ENCODE measurements around the gene WWOX. TPM values are rescaled to one million over a fixed set of nuclear protein-coding genes. Genes with fewer than 3 reads are reported as not detected.

The WWOX gene
- total RNA-seq, 1 donor from 2014 or later: 34.9 TPM

DNA sequence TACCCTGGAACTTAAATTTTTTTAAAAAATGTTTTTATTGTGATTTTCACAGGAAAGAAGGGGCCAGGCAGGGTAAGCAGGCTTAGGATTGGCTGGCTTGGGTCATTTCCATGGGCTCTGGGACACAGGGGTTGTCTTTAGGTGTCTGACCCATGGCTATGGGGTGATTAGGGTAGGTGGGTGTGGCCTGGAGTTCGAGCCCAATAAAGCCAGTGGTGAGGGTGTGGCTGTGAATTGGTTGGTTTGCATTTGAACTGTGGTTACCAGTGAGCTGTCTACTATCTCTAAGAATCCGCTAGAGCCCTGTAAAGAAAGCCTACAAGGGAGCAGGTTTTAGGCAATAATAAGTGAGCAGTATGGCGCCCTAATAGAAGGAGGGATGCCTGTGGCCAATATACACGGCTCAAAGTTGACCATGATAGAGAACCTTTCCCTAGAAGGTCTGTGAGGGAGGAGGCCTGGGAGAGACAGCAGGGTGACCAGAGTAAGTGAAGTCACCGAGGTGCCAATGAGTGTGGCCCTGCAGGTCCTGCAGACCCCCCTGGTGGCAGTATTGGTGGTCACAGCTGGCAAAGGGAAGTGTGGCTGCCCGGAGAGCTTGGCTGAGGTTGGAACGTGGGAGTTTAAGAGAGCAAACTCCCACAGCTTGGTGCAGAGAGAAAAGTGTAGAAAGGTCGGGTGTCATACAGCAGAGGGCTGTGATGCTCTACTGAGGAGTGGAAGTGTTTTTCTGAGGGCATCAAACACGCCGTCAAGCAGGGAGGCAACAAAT is 454.0 kb downstream of the WWOX start:
- TF ChIP-seq, protein P1, sequence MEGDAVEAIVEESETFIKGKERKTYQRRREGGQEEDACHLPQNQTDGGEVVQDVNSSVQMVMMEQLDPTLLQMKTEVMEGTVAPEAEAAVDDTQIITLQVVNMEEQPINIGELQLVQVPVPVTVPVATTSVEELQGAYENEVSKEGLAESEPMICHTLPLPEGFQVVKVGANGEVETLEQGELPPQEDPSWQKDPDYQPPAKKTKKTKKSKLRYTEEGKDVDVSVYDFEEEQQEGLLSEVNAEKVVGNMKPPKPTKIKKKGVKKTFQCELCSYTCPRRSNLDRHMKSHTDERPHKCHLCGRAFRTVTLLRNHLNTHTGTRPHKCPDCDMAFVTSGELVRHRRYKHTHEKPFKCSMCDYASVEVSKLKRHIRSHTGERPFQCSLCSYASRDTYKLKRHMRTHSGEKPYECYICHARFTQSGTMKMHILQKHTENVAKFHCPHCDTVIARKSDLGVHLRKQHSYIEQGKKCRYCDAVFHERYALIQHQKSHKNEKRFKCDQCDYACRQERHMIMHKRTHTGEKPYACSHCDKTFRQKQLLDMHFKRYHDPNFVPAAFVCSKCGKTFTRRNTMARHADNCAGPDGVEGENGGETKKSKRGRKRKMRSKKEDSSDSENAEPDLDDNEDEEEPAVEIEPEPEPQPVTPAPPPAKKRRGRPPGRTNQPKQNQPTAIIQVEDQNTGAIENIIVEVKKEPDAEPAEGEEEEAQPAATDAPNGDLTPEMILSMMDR (IDR thresholded peaks at IDR 0.05; ENCODE audit: insufficient read depth, low read length, poor library complexity, severe bottlenecking): no peak
- Histone ChIP-seq H3K4me3 (ENCODE audit: low read depth, low read length) (no peak overlapping the region), H3K27me3 (ENCODE audit: control insufficient read depth, insufficient read depth, low read length) (no peaks in the 10 kb centered on the region), H3K36me3 (ENCODE audit: control insufficient read depth, insufficient read depth, low read length) (no peaks in the 10 kb centered on the region)
- DNase-seq (ENCODE audit: low read depth): no peak

DNA sequence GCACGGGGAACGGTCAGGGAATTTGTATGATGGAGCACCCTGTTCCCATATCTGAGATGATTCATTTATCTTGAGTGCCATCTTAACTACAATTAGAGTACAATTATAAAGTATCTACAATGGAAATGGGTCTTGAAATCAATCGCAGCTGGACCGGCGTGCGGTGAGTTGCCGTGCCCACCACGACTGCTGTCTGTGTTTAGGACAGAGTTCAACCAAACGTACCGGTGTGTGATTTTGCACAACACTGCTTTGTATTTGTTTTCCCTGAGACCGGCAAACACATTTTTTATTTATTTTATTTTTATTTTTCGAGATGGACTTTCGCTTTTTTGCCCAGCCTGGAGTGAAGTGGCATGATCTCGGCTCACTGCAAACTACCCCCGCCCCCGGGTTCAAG is 457.0 kb downstream of the WWOX start:
- no peak for DNase-seq (ENCODE audit: low read depth)
- H3K4me3 ChIP-seq (ENCODE audit: low read depth, low read length): no peak overlapping the region
- no peaks in the 10 kb centered on the region for H3K36me3 ChIP-seq (ENCODE audit: control insufficient read depth, insufficient read depth, low read length)
- H3K27me3 ChIP-seq (ENCODE audit: control insufficient read depth, insufficient read depth, low read length): no peaks in the 10 kb centered on the region
- TF ChIP-seq, protein P1 (IDR thresholded peaks at IDR 0.05; ENCODE audit: insufficient read depth, low read length, poor library complexity, severe bottlenecking): no peak

DNA sequence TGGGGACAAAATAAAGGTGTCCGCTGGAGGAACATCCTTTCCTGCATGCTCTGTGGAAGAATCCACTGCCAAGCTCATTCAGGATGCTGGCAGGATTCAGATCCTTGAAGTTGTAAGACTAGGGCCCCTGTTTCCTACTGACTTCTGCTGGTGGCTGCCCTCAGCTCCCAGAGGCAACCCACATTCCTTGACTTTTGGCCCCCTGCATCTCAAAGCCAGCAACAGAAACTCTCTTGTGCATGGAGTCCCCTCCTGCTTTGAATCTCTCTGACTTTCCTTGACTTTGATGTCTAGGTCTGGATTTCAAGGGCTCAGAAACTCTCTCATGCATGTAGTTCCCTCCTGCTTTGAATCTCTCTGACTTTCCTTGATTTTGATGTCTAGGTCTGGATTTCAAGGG is 461.5 kb downstream of the WWOX start:
- Histone ChIP-seq H3K27me3 (ENCODE audit: control insufficient read depth, insufficient read depth, low read length) (no peaks in the 10 kb centered on the region), H3K36me3 (ENCODE audit: control insufficient read depth, insufficient read depth, low read length) (no peaks in the 10 kb centered on the region), H3K4me3 (ENCODE audit: low read depth, low read length) (no peak overlapping the region)
- DNase-seq (ENCODE audit: low read depth): no peak
- TF ChIP-seq, protein P1 (IDR thresholded peaks at IDR 0.05; ENCODE audit: insufficient read depth, low read length, poor library complexity, severe bottlenecking): no peak

DNA sequence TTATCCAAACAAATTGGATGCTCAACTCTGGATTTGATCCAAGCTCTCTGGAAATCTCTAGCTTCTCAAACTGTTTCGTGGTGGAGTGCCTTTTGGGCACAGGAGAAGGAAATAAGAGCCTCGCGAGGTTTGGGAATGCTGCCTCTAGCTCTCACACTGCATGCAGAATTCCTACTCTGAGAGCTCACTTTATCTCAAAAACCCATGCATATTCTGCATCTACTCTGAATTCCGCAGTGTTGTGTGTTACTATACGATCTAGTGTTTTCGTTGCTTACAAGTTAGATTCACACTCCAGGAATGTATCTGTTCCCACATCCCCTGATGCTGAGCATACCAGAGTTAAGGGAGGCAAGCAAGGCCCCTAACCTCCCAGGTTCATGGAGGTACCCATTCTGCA is 462.7 kb downstream of the WWOX start:
- no peaks in the 10 kb centered on the region for H3K27me3 ChIP-seq (ENCODE audit: control insufficient read depth, insufficient read depth, low read length)
- no peaks in the 10 kb centered on the region for H3K36me3 ChIP-seq (ENCODE audit: control insufficient read depth, insufficient read depth, low read length)
- no peak for DNase-seq (ENCODE audit: low read depth)
- TF ChIP-seq, protein P1 (IDR thresholded peaks at IDR 0.05; ENCODE audit: insufficient read depth, low read length, poor library complexity, severe bottlenecking): no peak
- H3K4me3 ChIP-seq (ENCODE audit: low read depth, low read length): no peak overlapping the region

DNA sequence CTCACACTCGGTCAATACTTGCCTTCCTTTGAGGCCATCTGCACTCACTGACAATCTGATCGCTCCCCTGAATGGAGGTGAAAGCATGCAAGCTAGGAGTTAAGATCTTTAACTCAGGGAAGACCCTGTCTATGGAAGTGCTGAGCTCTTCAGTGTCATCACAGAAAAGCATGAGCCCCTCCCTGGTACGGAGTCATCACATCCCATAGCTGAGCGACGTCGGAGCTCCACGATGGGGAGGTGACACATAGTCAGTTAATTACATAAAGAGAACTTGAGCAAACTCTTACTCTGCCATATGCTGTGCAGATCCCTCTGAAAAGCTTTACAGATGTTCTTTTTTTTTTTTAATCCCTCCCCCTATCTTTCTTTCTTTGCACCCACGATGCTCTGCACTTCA is 463.2 kb downstream of the WWOX start:
- TF ChIP-seq, protein P1 (IDR thresholded peaks at IDR 0.05; ENCODE audit: insufficient read depth, low read length, poor library complexity, severe bottlenecking): no peak
- Histone ChIP-seq H3K4me3 (ENCODE audit: low read depth, low read length) (no peak overlapping the region), H3K36me3 (ENCODE audit: control insufficient read depth, insufficient read depth, low read length) (no peaks in the 10 kb centered on the region), H3K27me3 (ENCODE audit: control insufficient read depth, insufficient read depth, low read length) (no peaks in the 10 kb centered on the region)
- DNase-seq (ENCODE audit: low read depth): no peak

DNA sequence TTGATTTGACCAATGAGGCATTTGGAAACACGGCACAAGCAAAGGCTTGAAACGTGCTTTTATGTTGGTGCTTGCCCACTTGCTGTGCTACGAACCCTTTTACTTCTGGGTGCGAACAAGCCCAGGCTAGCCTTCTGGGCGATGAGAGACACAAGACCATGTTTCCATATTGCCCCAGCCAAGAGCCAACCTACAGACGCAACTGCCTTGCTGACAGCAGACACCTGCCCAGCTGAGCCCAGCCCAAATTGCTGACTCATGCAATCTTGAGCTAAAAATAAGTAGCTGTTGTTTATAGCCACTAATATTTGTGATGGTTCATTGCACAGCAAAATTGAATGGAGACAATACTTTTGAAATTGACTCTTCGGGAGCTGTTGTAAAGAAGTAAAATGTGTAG is 464.5 kb downstream of the WWOX start:
- TF ChIP-seq, protein P1 (IDR thresholded peaks at IDR 0.05; ENCODE audit: insufficient read depth, low read length, poor library complexity, severe bottlenecking): no peak
- no peaks in the 10 kb centered on the region for H3K27me3 ChIP-seq (ENCODE audit: control insufficient read depth, insufficient read depth, low read length)
- no peaks in the 10 kb centered on the region for H3K36me3 ChIP-seq (ENCODE audit: control insufficient read depth, insufficient read depth, low read length)
- no peak overlapping the region for H3K4me3 ChIP-seq (ENCODE audit: low read depth, low read length)
- no peak for DNase-seq (ENCODE audit: low read depth)

All from kidney epithelial cell (primary cell).